PFSK-1 (cell line): ENCODE measurements around the gene HOXA6.

Source experiments
- POLR2AphosphoS5 ChIP-seq: IDR thresholded peaks from 2 replicates; pipeline ENCODE4 v1.6.1; 2012; ENCODE audit warnings: low read depth, mild to moderate bottlenecking, control low read depth, low read length, moderate library complexity
- TAF1 ChIP-seq: IDR thresholded peaks from 2 replicates; pipeline ENCODE4 v1.6.1; 2012; ENCODE audit warnings: low read length, control low read depth, borderline replicate concordance; ENCODE audit not compliant: insufficient read depth
- TF ChIP-seq, protein P1 (sequence below), 2 experiments: IDR thresholded peaks; 2 replicates each; pipeline versions ENCODE4 v1.6.1 to v1.8.0; 2011 to 2012; ENCODE audit warnings: low read depth in 2 of 2, low read length in 2 of 2, control low read depth in 1 of 2, inconsistent platforms in 1 of 2, mild to moderate bottlenecking in 1 of 2, moderate library complexity in 1 of 2; ENCODE audit not compliant: insufficient read depth in 1 of 2

DNA sequence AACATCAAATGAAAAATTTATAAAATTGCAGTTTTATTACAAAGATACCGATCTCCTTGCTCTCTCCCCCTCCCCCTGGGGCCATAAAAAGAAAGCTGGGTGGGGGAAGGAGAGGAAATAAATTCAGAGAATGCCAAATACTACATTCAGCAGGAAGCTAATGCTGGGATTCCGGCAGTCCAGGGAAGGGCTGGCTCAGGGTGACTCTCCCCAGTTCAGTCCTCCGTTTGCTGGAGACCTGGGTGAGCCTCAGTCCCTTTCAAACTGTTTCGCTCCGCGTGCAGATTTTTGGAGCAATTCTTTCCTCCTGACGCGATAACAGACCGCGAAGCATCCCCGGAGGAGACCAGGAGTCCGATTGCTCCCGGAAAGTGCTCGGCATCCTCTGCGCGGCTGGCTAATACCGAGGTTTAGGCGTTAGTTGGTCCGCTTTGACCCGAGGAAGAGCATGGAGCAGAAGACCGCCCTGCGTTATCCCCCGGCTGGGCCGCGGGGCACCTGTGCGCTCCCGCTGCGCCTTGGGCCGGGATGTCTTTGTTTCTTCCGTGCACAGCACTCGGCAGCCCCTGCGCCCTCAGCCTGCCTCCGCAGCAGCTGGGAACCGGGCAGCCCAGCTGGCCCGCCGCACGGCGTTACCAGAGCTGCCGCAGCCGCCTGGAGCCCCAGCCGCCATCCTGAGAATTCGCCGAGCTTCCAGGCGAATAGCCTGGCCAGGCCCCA is 41.2 kb downstream of the HOXA6 start:
- TF ChIP-seq, protein P1, sequence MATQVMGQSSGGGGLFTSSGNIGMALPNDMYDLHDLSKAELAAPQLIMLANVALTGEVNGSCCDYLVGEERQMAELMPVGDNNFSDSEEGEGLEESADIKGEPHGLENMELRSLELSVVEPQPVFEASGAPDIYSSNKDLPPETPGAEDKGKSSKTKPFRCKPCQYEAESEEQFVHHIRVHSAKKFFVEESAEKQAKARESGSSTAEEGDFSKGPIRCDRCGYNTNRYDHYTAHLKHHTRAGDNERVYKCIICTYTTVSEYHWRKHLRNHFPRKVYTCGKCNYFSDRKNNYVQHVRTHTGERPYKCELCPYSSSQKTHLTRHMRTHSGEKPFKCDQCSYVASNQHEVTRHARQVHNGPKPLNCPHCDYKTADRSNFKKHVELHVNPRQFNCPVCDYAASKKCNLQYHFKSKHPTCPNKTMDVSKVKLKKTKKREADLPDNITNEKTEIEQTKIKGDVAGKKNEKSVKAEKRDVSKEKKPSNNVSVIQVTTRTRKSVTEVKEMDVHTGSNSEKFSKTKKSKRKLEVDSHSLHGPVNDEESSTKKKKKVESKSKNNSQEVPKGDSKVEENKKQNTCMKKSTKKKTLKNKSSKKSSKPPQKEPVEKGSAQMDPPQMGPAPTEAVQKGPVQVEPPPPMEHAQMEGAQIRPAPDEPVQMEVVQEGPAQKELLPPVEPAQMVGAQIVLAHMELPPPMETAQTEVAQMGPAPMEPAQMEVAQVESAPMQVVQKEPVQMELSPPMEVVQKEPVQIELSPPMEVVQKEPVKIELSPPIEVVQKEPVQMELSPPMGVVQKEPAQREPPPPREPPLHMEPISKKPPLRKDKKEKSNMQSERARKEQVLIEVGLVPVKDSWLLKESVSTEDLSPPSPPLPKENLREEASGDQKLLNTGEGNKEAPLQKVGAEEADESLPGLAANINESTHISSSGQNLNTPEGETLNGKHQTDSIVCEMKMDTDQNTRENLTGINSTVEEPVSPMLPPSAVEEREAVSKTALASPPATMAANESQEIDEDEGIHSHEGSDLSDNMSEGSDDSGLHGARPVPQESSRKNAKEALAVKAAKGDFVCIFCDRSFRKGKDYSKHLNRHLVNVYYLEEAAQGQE (IDR thresholded peaks at IDR 0.05; ENCODE audit: insufficient read depth in 1 of 2, low read depth in 2 of 2, low read length in 2 of 2) = no peak
- no peak for TF ChIP-seq TAF1
- no peak for TF ChIP-seq POLR2AphosphoS5
